ENCODE data around the gene CCDC57.
A peak's percentile ranks its signal among the peaks of the same experiment; 100 is the strongest.

The CCDC57 gene

GRCh38 chr17:82226146-82226808 is 13.6 kb upstream of the CCDC57 start:
- TF ChIP-seq, protein P1, sequence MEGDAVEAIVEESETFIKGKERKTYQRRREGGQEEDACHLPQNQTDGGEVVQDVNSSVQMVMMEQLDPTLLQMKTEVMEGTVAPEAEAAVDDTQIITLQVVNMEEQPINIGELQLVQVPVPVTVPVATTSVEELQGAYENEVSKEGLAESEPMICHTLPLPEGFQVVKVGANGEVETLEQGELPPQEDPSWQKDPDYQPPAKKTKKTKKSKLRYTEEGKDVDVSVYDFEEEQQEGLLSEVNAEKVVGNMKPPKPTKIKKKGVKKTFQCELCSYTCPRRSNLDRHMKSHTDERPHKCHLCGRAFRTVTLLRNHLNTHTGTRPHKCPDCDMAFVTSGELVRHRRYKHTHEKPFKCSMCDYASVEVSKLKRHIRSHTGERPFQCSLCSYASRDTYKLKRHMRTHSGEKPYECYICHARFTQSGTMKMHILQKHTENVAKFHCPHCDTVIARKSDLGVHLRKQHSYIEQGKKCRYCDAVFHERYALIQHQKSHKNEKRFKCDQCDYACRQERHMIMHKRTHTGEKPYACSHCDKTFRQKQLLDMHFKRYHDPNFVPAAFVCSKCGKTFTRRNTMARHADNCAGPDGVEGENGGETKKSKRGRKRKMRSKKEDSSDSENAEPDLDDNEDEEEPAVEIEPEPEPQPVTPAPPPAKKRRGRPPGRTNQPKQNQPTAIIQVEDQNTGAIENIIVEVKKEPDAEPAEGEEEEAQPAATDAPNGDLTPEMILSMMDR (IDR thresholded peaks at IDR 0.05; ENCODE audit: low read depth, low read length), result no peak
- no peak overlapping the region for H3K4me3 ChIP-seq (replicated peaks in 1 of 2; ENCODE audit: low read depth in 2 of 2, low read length in 2 of 2)
- DNase-seq (ENCODE audit: low read depth in 2 of 2), result no peak

DNA sequence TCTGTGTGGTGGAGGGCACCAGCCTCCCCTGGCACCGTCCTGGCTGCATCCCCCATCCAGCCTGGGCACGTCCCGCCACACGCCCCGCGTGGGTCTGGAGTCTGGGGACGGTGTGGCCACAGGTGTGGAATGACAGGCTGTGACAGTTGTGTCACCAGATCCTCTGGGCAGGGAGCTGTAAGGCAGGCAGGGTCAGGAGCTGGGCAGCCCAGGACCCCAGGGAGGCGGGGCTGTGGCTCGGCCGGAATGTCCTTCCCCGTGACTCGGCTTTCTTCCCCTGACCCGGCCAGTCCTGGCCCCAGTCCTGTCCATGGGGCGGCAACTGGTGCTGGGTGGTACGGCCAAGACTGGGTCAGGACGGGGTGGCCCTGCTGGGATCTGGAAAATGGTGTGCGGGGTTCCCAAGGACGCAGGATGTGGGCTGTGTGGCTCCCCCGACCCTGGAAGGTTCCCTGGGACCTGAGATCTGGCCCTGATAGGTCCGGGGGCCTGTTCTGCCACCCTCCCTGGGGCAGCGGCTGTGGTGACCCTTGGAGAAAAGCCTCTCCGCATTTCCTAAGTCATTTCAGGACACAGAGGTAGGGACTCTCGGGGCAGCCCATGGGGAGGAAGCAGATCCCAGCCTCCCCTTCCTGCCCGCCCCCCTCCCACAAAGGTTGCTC is 12.9 kb upstream of the CCDC57 start:
- no peak overlapping the region for H3K4me3 ChIP-seq (replicated peaks in 1 of 2; ENCODE audit: low read depth in 2 of 2, low read length in 2 of 2)
- TF ChIP-seq, protein P1 (IDR thresholded peaks at IDR 0.05; ENCODE audit: low read depth, low read length), result no peak
- no peak for DNase-seq (ENCODE audit: low read depth in 2 of 2)

DNA sequence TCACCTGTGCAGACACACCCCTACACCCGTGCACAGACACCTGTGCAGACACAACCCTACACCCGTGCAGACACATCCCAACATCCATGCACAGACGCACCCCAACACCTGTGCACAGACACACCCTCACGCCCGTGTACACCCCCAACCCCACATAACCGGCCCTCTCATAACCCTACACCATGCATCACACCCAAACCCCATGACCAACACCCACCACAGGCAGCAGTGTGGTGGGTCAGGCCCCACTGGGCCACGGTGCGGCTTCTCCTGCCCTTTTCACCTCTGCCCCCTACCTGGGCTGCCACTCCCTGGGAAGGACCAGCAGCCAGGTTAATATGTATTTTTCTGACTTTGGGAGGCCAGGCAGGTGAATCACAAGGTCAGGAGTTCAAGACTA is 12.0 kb upstream of the CCDC57 start:
- TF ChIP-seq, protein P1 (IDR thresholded peaks at IDR 0.05; ENCODE audit: low read depth, low read length), result no peak
- H3K4me3 ChIP-seq (replicated peaks in 1 of 2; ENCODE audit: low read depth in 2 of 2, low read length in 2 of 2), result no peak overlapping the region

DNA sequence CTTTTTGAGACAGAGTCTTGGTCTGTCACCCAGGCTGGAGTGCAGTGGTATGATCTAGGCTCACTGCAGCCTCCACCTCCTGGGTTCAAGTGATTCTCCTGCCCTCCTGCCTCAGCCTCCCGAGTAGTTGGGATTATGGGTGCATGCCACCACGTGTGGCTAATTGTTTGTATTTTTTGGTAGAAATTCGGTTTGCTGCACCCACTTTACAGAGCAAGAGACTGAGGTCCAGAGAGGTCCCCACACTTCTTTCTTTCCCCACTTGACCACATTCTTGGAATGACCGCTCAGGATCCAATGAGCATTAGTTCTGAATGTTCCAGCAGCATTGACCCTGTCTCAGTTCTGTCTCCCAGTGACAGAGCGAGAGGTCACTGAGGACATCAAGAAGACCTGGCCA is 10.9 kb upstream of the CCDC57 start:
- TF ChIP-seq, protein P1 (IDR thresholded peaks at IDR 0.05; ENCODE audit: low read depth, low read length), result no peak
- DNase-seq (ENCODE audit: low read depth in 2 of 2), result no peak
- H3K4me3 ChIP-seq (replicated peaks in 1 of 2; ENCODE audit: low read depth in 2 of 2, low read length in 2 of 2), result no peak overlapping the region

More for the DNA sequence above, 12.0 kb upstream of the CCDC57 start:
- no peak for DNase-seq (ENCODE audit: low read depth in 2 of 2)

GRCh38 chr17:82222816-82223215 is 10.2 kb upstream of the CCDC57 start:
- DNase-seq (ENCODE audit: low read depth in 2 of 2), result peak in 1 of 2 donors; percentile 18
- no peak overlapping the region for H3K4me3 ChIP-seq (replicated peaks in 1 of 2; ENCODE audit: low read depth in 2 of 2, low read length in 2 of 2)
- TF ChIP-seq, protein P1 (IDR thresholded peaks at IDR 0.05; ENCODE audit: low read depth, low read length), result no peak

DNA sequence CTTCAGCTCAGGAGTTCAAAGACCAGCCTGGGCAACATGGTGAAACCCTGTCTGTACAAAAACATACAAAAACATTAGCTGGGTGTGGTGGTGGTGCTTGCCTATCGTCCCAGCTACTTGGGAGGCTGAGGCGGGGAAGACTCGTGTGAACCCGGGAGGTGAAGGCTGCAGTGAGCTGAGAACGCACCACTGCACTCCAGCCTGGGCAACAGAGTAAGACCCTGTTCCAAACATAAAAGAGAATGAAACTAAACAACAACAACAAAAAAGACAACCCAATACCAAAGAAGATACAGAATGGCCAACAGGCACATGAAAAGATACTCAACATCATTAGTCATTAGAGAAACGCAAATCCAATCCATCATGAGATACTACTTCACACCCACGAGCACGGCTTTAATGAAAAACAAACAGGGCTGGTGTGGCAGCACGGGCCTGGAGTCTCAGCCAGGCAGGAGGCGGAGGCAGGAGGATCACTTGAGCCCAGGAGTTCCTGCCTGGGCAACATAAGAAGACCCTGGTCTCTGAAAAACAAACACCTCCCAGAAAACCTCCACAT is 8.8 kb upstream of the CCDC57 start:
- no peak overlapping the region for H3K4me3 ChIP-seq (replicated peaks in 1 of 2; ENCODE audit: low read depth in 2 of 2, low read length in 2 of 2)
- TF ChIP-seq, protein P1 (IDR thresholded peaks at IDR 0.05; ENCODE audit: low read depth, low read length), result no peak
- DNase-seq (ENCODE audit: low read depth in 2 of 2), result no peak

Data from cardiac fibroblast (primary cell).